Osteocyte (in vitro differentiated cells): ENCODE data around the gene TBCE. TPM values are rescaled to one million over a fixed set of nuclear protein-coding genes. Genes with fewer than 3 reads are reported as not detected.

Experiments
- DNase-seq: peaks from one replicate; pipeline ENCODE4 v3.0.0; 2021; ENCODE audit warnings: mixed read lengths; ENCODE audit not compliant: unreplicated experiment; ENCODE audit errors: extremely low spot score
- H3K27ac Mint-ChIP-seq: one replicate; pipeline ENCODE4 v1.8.0; 2021; ENCODE audit warnings: mild to moderate bottlenecking, mixed read lengths; ENCODE audit not compliant: unreplicated experiment
- H3K27me3 Mint-ChIP-seq: one replicate; pipeline ENCODE4 v1.8.0; 2021; ENCODE audit warnings: mixed read lengths; ENCODE audit not compliant: unreplicated experiment
- H3K36me3 Mint-ChIP-seq: one replicate; pipeline ENCODE4 v1.8.0; 2021; ENCODE audit warnings: mixed read lengths; ENCODE audit not compliant: unreplicated experiment
- H3K4me1 Mint-ChIP-seq: one replicate; pipeline ENCODE4 v1.8.0; 2021; ENCODE audit warnings: mixed read lengths; ENCODE audit not compliant: unreplicated experiment
- H3K4me3 Mint-ChIP-seq: one replicate; pipeline ENCODE4 v1.8.0; 2021; ENCODE audit warnings: mild to moderate bottlenecking, moderate library complexity, mixed read lengths; ENCODE audit not compliant: unreplicated experiment
- H3K9me3 Mint-ChIP-seq: one replicate; pipeline ENCODE4 v1.8.0; 2021; ENCODE audit warnings: mixed read lengths; ENCODE audit not compliant: unreplicated experiment
- CTCF ChIP-seq: fragments of 200-600 bp; sonication (generic); IDR thresholded peaks from 2 replicates; pipeline ENCODE4 v1.5.0; 2021; ENCODE audit warnings: antibody characterized with exemption, mild to moderate bottlenecking, moderate library complexity
- total RNA-seq: library from RNA; stranded (reverse); gene quantifications from 2 replicates; pipeline ENCODE4 v1.2.1, GENCODE V29; 2021

Gene TBCE
- total RNA-seq, 1 donor from 2014 or later = 30.3 TPM

- Mint-ChIP-seq H3K4me3 (no peak overlapping the region), H3K27ac (no peak overlapping the region), H3K9me3 (no peaks in the 10 kb centered on the region), H3K27me3 (no peaks in the 10 kb centered on the region), H3K4me1 (peaks cover 1% of the 10 kb centered on the region), H3K36me3 (peaks cover 31% of the 10 kb centered on the region)
- no peak for DNase-seq
- TF ChIP-seq CTCF = no peak
These were observed 66.8 kb downstream of the TBCE start for GRCh38 chr1:235434001-235434400.

GRCh38 chr1:235441159-235441685, 74.0 kb downstream of the TBCE start:
- H3K36me3 Mint-ChIP-seq = peaks cover 42% of the 10 kb centered on the region
- no peak overlapping the region for H3K4me3 Mint-ChIP-seq
- H3K27ac Mint-ChIP-seq = peak overlapping the region; percentile 40
- no peaks in the 10 kb centered on the region for H3K27me3 Mint-ChIP-seq
- DNase-seq = no peak
- peaks cover 7% of the 10 kb centered on the region for H3K4me1 Mint-ChIP-seq
- no peak for TF ChIP-seq CTCF
- no peaks in the 10 kb centered on the region for H3K9me3 Mint-ChIP-seq

- no peak for DNase-seq
- H3K27me3 Mint-ChIP-seq = no peaks in the 10 kb centered on the region
- TF ChIP-seq CTCF = no peak
- H3K4me3 Mint-ChIP-seq = no peak overlapping the region
- H3K27ac Mint-ChIP-seq = peak overlapping the region; percentile 80
- peaks cover 7% of the 10 kb centered on the region for H3K4me1 Mint-ChIP-seq
- peaks cover 42% of the 10 kb centered on the region for H3K36me3 Mint-ChIP-seq
- no peaks in the 10 kb centered on the region for H3K9me3 Mint-ChIP-seq
These were observed 75.7 kb downstream of the TBCE start for GRCh38 chr1:235442788-235443429.

GRCh38 chr1:235448616-235449015, 81.4 kb downstream of the TBCE start:
- Mint-ChIP-seq H3K36me3 (peaks cover 51% of the 10 kb centered on the region), H3K27ac (no peak overlapping the region), H3K27me3 (no peaks in the 10 kb centered on the region), H3K4me1 (no peaks in the 10 kb centered on the region), H3K9me3 (no peaks in the 10 kb centered on the region), H3K4me3 (no peak overlapping the region)
- DNase-seq = no peak
- no peak for TF ChIP-seq CTCF

- Mint-ChIP-seq H3K27ac (no peak overlapping the region), H3K27me3 (no peaks in the 10 kb centered on the region), H3K9me3 (no peaks in the 10 kb centered on the region), H3K4me3 (no peak overlapping the region), H3K36me3 (peaks cover 46% of the 10 kb centered on the region), H3K4me1 (no peaks in the 10 kb centered on the region)
- DNase-seq = no peak
- TF ChIP-seq CTCF = no peak
These were observed 83.2 kb downstream of the TBCE start for GRCh38 chr1:235450433-235450832.
